PC-9 (cell line): ENCODE measurements around the gene CADM4. TPM values are rescaled to one million over a fixed set of nuclear protein-coding genes. Genes with fewer than 3 reads are reported as not detected.

ENCODE experiments used
- Bru-seq: library from RNA; stranded (reverse); fragments of 400-500 nt; gene quantifications from one replicate; lab custom pipeline; 2021; lab: Mats Ljungman, UMichigan
- BruChase-seq, 2 experiments: library from RNA; stranded (reverse); fragments of 400-500 nt; gene quantifications; one replicate each; lab custom pipeline; 2021; lab: Mats Ljungman, UMichigan
- BruUV-seq: library from RNA; stranded (reverse); fragments of 400-500 nt; replicated peaks from 2 replicates; lab custom pipeline; 2021; lab: Mats Ljungman, UMichigan
- CTCF ChIA-PET: fragments of 300-600 bp; sonication (Branson Sonifier 250); formaldehyde crosslinking; loops from one replicate; lab custom pipeline; 2022; ENCODE audit warnings: antibody characterized with exemption; lab: Charles Lee
- POLR2A ChIA-PET: fragments of 300-600 bp; sonication (Branson Sonifier 250); formaldehyde crosslinking; loops from one replicate; lab custom pipeline; 2022; ENCODE audit warnings: antibody characterized with exemption; ENCODE audit not compliant: unreplicated experiment; lab: Charles Lee
- DNase-seq, 2 experiments: peaks; one replicate each; pipeline versions ENCODE4 v3.0.0 to v3.0.0-alpha.2; 2015 to 2022; ENCODE audit warnings: mixed read lengths in 1 of 2
- H2AFZ ChIP-seq: fragments of 200-600 bp; sonication (generic); 2 replicates; pipeline ENCODE4 v1.8.1; 2017; ENCODE audit warnings: antibody characterized with exemption
- H3F3A ChIP-seq: fragments of 200-600 bp; sonication (generic); 2 replicates; pipeline ENCODE4 v1.8.1; 2017; ENCODE audit warnings: antibody characterized with exemption, mild to moderate bottlenecking, low read depth; ENCODE audit not compliant: insufficient read depth
- H3K27ac ChIP-seq: fragments of 200-600 bp; sonication (generic); 2 replicates; pipeline ENCODE4 v1.6.1; 2016; ENCODE audit warnings: mixed run types
- H3K27me3 ChIP-seq: fragments of 200-600 bp; sonication (generic); 2 replicates; pipeline ENCODE4 v1.6.1; 2016; ENCODE audit warnings: low read depth, mixed run types; ENCODE audit not compliant: insufficient read depth
- H3K36me3 ChIP-seq: fragments of 200-600 bp; sonication (generic); 2 replicates; pipeline ENCODE4 v1.6.1; 2016; ENCODE audit warnings: low read depth, mixed run types
- H3K4me1 ChIP-seq: fragments of 200-600 bp; sonication (generic); replicated peaks from 2 replicates; pipeline ENCODE4 v1.6.1; 2016; ENCODE audit warnings: mixed run types; ENCODE audit not compliant: insufficient read depth
- H3K4me2 ChIP-seq: fragments of 200-600 bp; sonication (generic); 2 replicates; pipeline ENCODE4 v1.6.1; 2017; ENCODE audit warnings: mixed run types
- H3K4me3 ChIP-seq: fragments of 200-600 bp; sonication (generic); 2 replicates; pipeline ENCODE4 v1.6.1; 2016; ENCODE audit warnings: mixed run types
- H3K79me2 ChIP-seq: fragments of 200-600 bp; sonication (generic); 2 replicates; pipeline ENCODE4 v1.6.1; 2017; ENCODE audit warnings: low read depth, mixed run types
- H3K9me2 ChIP-seq: fragments of 200-600 bp; sonication (generic); 2 replicates; pipeline ENCODE4 v1.8.1; 2017; ENCODE audit warnings: mild to moderate bottlenecking; ENCODE audit not compliant: insufficient read depth
- H3K9me3 ChIP-seq: fragments of 200-600 bp; sonication (generic); 2 replicates; pipeline ENCODE4 v1.8.1; 2016; ENCODE audit warnings: low read depth; ENCODE audit not compliant: insufficient read depth
- H4K20me1 ChIP-seq: fragments of 200-600 bp; sonication (generic); 2 replicates; pipeline ENCODE4 v1.8.1; 2017; ENCODE audit not compliant: insufficient read depth
- CTCF ChIP-seq: fragments of 200-600 bp; sonication (generic); conservative IDR thresholded peaks from 2 replicates; pipeline ENCODE4 v1.6.1; 2017; ENCODE audit warnings: mixed run types, antibody characterized with exemption, mild to moderate bottlenecking, moderate library complexity
- EZH2 ChIP-seq: fragments of 200-600 bp; sonication (generic); IDR thresholded peaks from 2 replicates; pipeline ENCODE4 v1.8.0; 2017; ENCODE audit warnings: antibody characterized with exemption, low read depth
- intact Hi-C: fragments of 100-400 bp; cut with micrococcal nuclease; formaldehyde crosslinking; loops from one replicate; pipeline ENCODE4 v1.10.0; 2022; ENCODE audit not compliant: unreplicated experiment
- long read RNA-seq: library from polyadenylated mRNA; stranded (forward); transcript quantifications from one replicate; pipeline ENCODE4 v2.0.0, GENCODE V29; 2022
- total RNA-seq: library from RNA; stranded (reverse); gene quantifications from 2 replicates; pipeline ENCODE4 v1.2.3, GENCODE V29; 2021

Gene CADM4
- total RNA-seq (68.3 and 71.1 TPM in 2 replicates), Bru-seq, nascent RNA (percentile 70 among the genes with signal in this experiment), BruChase-seq, experiment 1, labeled RNA remaining after a 2-hour chase (percentile 77 among the genes with signal in this experiment), BruChase-seq, experiment 2, labeled RNA remaining after a 6-hour chase (percentile 84 among the genes with signal in this experiment)
- long read RNA-seq, transcript CADM4-201 (9 exons, 2,178 nt) = major isoform, 8 of 20 reads
- long read RNA-seq, partial matches to known transcripts = 1 of 20 reads
- long read RNA-seq, other reads (novel, unspliced or antisense) = 11 of 20 reads

- Histone ChIP-seq H3F3A (peaks cover 18% of the 10 kb centered on the region; the same call in 1 of the 2 replicates), H2AFZ (peak within 1 kb of the TSS; percentile 82; the same call in 1 of the 2 replicates), H3K36me3 (no peaks in the 10 kb centered on the region), H3K79me2 (no peaks in the 10 kb centered on the region), H3K9me2 (no peaks in the 10 kb centered on the region), H3K4me1 (peaks cover 14% of the 10 kb centered on the region; the same call in 1 of the 2 replicates), H4K20me1 (no peaks in the 10 kb centered on the region), H3K27me3 (peaks cover 6% of the 10 kb centered on the region; the same call in 1 of the 2 replicates), H3K9me3 (no peaks in the 10 kb centered on the region), H3K4me3 (peak within 1 kb of the TSS; percentile 62), H3K27ac (no peak within 1 kb of the TSS), H3K4me2 (peak within 1 kb of the TSS; percentile 91)
- peak in 1 of 2 experiments; percentile 56 for DNase-seq
- BruUV-seq = no TSS peak
- POLR2A ChIA-PET = no interaction called here
- TF ChIP-seq EZH2 (0 out of 2 replicates have a peak, but pooled peaks have one; percentile 7), CTCF (no peak)
- intact Hi-C loops = no loop called here
- CTCF ChIA-PET = no interaction called here
These were observed at the start of gene CADM4 for GRCh38 chr19:43639519-43640423. CADM4 (minus strand) TSS chr19:43639850; CDS start chr19:43639790, 60 bp downstream.

DNA sequence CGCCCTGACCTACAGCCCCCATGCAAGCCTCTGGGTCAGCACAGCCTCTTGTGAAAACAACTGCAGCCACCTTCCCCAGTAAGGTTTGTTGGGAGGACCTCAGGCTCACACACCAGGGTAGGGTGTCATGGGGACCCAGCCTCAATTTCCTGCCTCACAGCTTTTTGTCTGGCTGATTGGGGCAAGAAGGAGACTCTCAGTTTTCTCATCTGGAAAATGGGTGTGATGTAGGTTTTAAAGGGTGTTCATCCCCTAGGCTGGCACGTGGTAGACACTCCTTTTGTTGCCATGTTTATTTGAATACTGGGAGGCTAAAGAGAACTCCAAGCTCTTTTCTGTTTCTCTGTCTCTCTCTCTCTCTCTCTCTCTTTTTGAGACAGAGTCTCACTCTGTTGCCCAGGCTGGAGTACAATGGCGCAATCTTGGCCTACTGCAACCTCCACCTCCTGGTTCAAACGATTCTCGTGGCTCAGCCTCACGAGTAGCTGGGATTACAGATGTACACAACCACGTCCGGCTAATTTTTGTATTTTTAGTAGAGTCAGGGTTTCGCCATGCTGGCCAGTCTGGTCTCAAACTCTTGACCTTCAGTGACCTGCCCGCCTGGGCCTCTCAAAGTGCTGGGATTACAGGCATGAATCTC, 48.5 kb upstream of the CADM4 start:
- Histone ChIP-seq H3K79me2 (no peaks in the 10 kb centered on the region), H3K4me3 (no peak overlapping the region), H3F3A (peaks cover 18% of the 10 kb centered on the region), H3K4me2 (peak overlapping the region; percentile 16), H3K27ac (no peak overlapping the region), H3K27me3 (no peaks in the 10 kb centered on the region), H3K4me1 (peaks cover 23% of the 10 kb centered on the region), H2AFZ (no peak overlapping the region), H3K9me3 (peaks cover 6% of the 10 kb centered on the region; the same call in 1 of the 2 replicates), H4K20me1 (no peaks in the 10 kb centered on the region; the same call in 1 of the 2 replicates), H3K9me2 (no peaks in the 10 kb centered on the region), H3K36me3 (no peaks in the 10 kb centered on the region)
- TF ChIP-seq CTCF = no peak
- no peak for TF ChIP-seq EZH2
- intact Hi-C loops = no loop called here
- no peak for DNase-seq
- BruUV-seq = no TSS peak
- ChIA-PET POLR2A (interaction anchor here (1.0 kb wide), 1 partner anchor 20 kb away, joined by 6 read pairs; no protein-coding TSS in a partner anchor), CTCF (interaction anchor here (0.6 kb wide), 1 partner anchor 241 kb away, joined by 4 read pairs; no protein-coding TSS in a partner anchor)
